Breast epithelium (tissue), 3 donors: Measurements from ENCODE around the gene PRDX4.

Source experiments
- CTCF ChIP-seq, 3 donors: fragments of 450-650 bp; IDR thresholded peaks; one replicate each; pipeline ENCODE4 v1.5.1; 2016 to 2017; ENCODE audit warnings: antibody characterized with exemption in 3 of 3, mild to moderate bottlenecking in 3 of 3, moderate library complexity in 3 of 3
- POLR2A ChIP-seq: fragments of 450-650 bp; IDR thresholded peaks from one replicate; pipeline ENCODE4 v1.6.1; 2016; ENCODE audit warnings: antibody characterized with exemption, mild to moderate bottlenecking, moderate library complexity
- POLR2AphosphoS5 ChIP-seq, 3 donors: sonication (generic); formaldehyde crosslinking; IDR thresholded peaks; one replicate each; pipeline ENCODE4 v1.6.1; 2017; ENCODE audit warnings: antibody characterized with exemption in 3 of 3

GRCh38 chrX:23659339-23659738, 8.0 kb upstream of the PRDX4 start:
- TF ChIP-seq POLR2A (no peak), CTCF (IDR thresholded peaks at IDR 0.05) (no peak), POLR2AphosphoS5 (IDR thresholded peaks at IDR 0.05) (no peak)
